Thoracic aorta (tissue), 2 donors: Measurements from ENCODE around the gene LYPD6B. TPM values are rescaled to one million over a fixed set of nuclear protein-coding genes. Genes with fewer than 3 reads are reported as not detected.
"Not testable (repeated sequence)": the region's sequence is repeated elsewhere in the genome, so short reads cannot be mapped to it uniquely, and the experiment has no call there.

Source experiments
- ATAC-seq: fragments of 150-250 bp; one replicate; pipeline ENCODE4 v1.8.0; 2017; ENCODE audit warnings: low read depth; ENCODE audit not compliant: insufficient number of reproducible peaks, low FRiP score
- DNase-seq: peaks from one replicate; pipeline ENCODE4 v3.0.0-alpha.2; 2020; ENCODE audit warnings: low spot score
- H3K27ac ChIP-seq, 2 donors: fragments of 200-600 bp; sonication (generic); 1 replicate in 1 of 2; 2 replicates in 1 of 2; pipeline ENCODE4 v1.5.1; 2016; ENCODE audit warnings: mild to moderate bottlenecking in 2 of 2, moderate library complexity in 2 of 2
- H3K27me3 ChIP-seq: fragments of 200-600 bp; sonication (generic); replicated peaks from 2 replicates; pipeline ENCODE4 v1.6.0; 2016; ENCODE audit warnings: mild to moderate bottlenecking; ENCODE audit not compliant: insufficient read depth
- H3K36me3 ChIP-seq: fragments of 200-600 bp; sonication (generic); one replicate; pipeline ENCODE4 v1.5.1; 2016
- H3K4me1 ChIP-seq, 2 donors: fragments of 200-600 bp; sonication (generic); 1 replicate in 1 of 2; 2 replicates in 1 of 2; pipeline versions ENCODE4 v1.5.1 to v1.6.0; 2016; ENCODE audit warnings: low read depth in 2 of 2, mild to moderate bottlenecking in 1 of 2; ENCODE audit not compliant: control insufficient read depth in 1 of 2
- H3K4me3 ChIP-seq: fragments of 200-600 bp; sonication (generic); 2 replicates; pipeline ENCODE4 v1.5.1; 2016; ENCODE audit warnings: mild to moderate bottlenecking
- H3K9me3 ChIP-seq: fragments of 200-600 bp; sonication (generic); 2 replicates; pipeline ENCODE4 v1.5.1; 2016
- CTCF ChIP-seq: fragments of 200-600 bp; sonication (generic); IDR thresholded peaks from one replicate; pipeline ENCODE4 v1.5.1; 2019; ENCODE audit warnings: antibody characterized with exemption
- total RNA-seq, 2 donors: library from RNA; depleted of rRNA; stranded (reverse); fragments of >200 nt; gene quantifications; one replicate each; pipeline versions ENCODE4 v1.1.0 to v1.2.3, GENCODE V29; 2016

The LYPD6B gene
- total RNA-seq, 2 donors from 2014 or later, result not detected

DNA sequence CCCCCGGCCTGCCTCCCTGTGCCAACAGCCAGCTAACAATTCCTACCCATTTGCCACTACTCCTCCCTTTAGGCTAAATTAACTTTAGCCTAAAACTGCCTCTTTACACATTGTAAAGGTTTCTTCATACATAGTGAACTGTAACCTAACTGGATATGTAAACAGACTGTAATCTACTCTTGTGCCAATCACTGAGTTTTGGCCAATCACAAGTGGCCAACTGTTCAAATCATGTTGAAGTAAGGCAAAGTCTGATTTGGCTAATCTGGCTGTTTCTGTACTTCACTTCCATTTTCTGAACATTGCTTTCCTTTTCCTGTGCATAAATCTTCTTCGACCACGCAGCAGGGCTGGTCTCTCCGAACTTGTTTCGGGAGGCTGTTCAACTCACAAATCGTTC is 188.3 kb downstream of the LYPD6B start:
- DNase-seq (no peak), ATAC-seq (no peak)
- Histone ChIP-seq H3K4me1 (no peaks in the 10 kb centered on the region), H3K27me3 (no peaks in the 10 kb centered on the region), H3K36me3 (no peaks in the 10 kb centered on the region), H3K27ac (no peak overlapping the region), H3K9me3 (no peaks in the 10 kb centered on the region), H3K4me3 (no peak overlapping the region)
- TF ChIP-seq CTCF, result no peak

GRCh38 chr2:149235816-149236375 is 197.4 kb downstream of the LYPD6B start:
- ATAC-seq (no peak), DNase-seq (no peak)
- Histone ChIP-seq H3K4me1 (no peaks in the 10 kb centered on the region), H3K9me3 (no peaks in the 10 kb centered on the region), H3K36me3 (no peaks in the 10 kb centered on the region), H3K27ac (no peak overlapping the region), H3K27me3 (no peaks in the 10 kb centered on the region), H3K4me3 (no peak overlapping the region)
- TF ChIP-seq CTCF, result no peak

DNA sequence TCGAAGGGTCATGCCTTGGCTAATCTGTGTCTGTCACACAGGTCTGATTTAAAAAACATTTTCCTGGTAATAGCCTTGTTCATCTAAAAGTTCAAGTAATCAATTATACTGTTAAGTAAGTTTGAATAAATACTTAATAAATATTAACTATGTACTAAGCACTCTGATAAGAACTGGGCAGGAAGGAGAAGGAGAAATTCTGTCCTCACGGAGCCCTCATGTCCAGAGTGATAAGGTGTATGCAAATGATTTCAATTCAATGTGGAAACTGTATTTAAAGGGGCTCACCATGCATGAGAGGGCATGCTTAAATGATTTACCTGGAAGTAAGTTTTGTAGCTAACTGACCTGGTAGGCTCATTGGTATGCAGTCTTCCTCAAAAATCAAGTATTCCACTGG is 197.9 kb downstream of the LYPD6B start:
- Histone ChIP-seq H3K4me3 (no peak overlapping the region), H3K36me3 (no peaks in the 10 kb centered on the region), H3K27me3 (no peaks in the 10 kb centered on the region), H3K27ac (no peak overlapping the region), H3K9me3 (no peaks in the 10 kb centered on the region), H3K4me1 (no peaks in the 10 kb centered on the region)
- TF ChIP-seq CTCF, result no peak
- no peak for ATAC-seq
- no peak for DNase-seq

DNA sequence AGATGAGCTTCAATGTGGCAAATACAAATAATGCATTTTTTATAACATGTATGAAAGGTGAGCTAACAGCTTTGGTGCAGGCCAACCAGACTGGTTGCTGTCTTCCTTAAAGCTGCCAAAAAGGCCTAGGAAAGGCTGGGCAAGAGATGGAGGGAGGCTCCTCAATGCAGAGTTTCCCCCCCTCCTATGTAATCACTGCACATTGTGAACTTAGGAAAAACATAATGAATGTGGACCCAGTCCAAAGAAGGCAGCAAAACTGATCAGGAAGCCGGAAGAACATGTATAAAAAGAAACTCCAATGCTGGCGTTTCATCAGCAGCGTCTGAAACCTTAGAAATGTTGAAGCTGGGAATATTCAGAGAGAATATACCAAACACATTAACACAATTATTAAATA is 207.7 kb downstream of the LYPD6B start:
- Histone ChIP-seq H3K9me3 (no peaks in the 10 kb centered on the region), H3K4me3 (no peak overlapping the region), H3K27me3 (no peaks in the 10 kb centered on the region), H3K36me3 (no peaks in the 10 kb centered on the region), H3K27ac (no peak overlapping the region), H3K4me1 (no peaks in the 10 kb centered on the region)
- no peak for ATAC-seq
- no peak for DNase-seq
- TF ChIP-seq CTCF, result no peak

DNA sequence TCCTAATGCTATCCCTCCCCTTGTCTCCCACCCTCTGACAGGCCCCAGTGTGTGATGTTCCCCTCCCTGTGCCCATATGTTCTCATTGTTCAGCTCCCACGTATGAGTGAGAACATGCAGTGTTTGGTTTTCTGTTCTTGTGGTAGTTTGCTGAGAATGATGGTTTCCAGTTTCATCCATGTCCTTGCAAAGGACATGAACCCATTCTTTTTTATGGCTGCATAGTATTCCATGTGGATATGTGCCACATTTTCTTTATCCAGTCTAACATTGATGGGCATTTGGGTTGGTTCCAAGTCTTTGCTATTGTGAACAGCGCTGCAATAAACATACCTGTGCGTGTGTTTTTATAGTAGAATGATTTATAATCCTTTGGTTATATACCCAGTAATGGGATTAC is 212.9 kb downstream of the LYPD6B start:
- H3K4me1 ChIP-seq, H3K36me3 ChIP-seq, H3K27me3 ChIP-seq, DNase-seq, H3K9me3 ChIP-seq, H3K27ac ChIP-seq, ATAC-seq, H3K4me3 ChIP-seq: not testable (repeated sequence)

DNA sequence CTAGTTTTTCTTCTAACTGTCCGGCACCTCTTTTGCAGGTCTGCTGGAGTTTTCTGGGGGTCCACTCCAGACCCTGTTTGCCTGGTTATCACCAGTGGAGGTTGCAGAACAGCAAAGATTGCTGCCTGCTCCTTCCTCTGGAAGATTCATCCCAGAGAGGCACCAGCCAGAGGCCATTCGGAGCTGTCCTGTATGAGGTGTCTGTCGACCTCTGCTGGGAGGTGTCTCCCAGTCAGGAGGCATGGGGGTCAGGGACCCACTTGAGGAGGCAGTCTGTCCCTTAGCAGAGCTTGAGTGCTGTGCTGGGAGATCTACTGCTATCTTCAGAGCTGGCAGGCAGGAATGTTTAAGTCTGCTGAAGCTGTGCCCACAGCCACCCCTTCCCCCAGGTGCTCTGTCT is 218.4 kb downstream of the LYPD6B start:
- not testable (repeated sequence) for DNase-seq, H3K27ac ChIP-seq, H3K4me1 ChIP-seq, H3K27me3 ChIP-seq, H3K9me3 ChIP-seq, H3K36me3 ChIP-seq, ATAC-seq, H3K4me3 ChIP-seq
